Measurements from ENCODE around the gene OXCT1.

Gene OXCT1

GRCh38 chr5:41686191-41686590 is 184.0 kb downstream of the OXCT1 start:
- no peaks in the 10 kb centered on the region for H3K36me3 ChIP-seq (ENCODE audit: control insufficient read depth, insufficient read depth, low read length)
- no peak for DNase-seq (ENCODE audit: extremely low read depth, insufficient read length)
- no peaks in the 10 kb centered on the region; the same call in 1 of the 2 replicates for H3K27me3 ChIP-seq (replicated peaks; ENCODE audit: control insufficient read depth, insufficient read depth, low read length)
- no peak overlapping the region for H3K4me3 ChIP-seq (replicated peaks; ENCODE audit: low read depth, low read length)
- TF ChIP-seq CTCF (IDR thresholded peaks at IDR 0.05; ENCODE audit: insufficient read depth, low read length, poor library complexity, severe bottlenecking) = no peak

- Histone ChIP-seq H3K4me3 (replicated peaks; ENCODE audit: low read depth, low read length) (no peak overlapping the region), H3K36me3 (ENCODE audit: control insufficient read depth, insufficient read depth, low read length) (no peaks in the 10 kb centered on the region), H3K27me3 (replicated peaks; ENCODE audit: control insufficient read depth, insufficient read depth, low read length) (no peaks in the 10 kb centered on the region; the same call in 1 of the 2 replicates)
- DNase-seq (ENCODE audit: extremely low read depth, insufficient read length) = no peak
- TF ChIP-seq CTCF (IDR thresholded peaks at IDR 0.05; ENCODE audit: insufficient read depth, low read length, poor library complexity, severe bottlenecking) = no peak
Observed at GRCh38 chr5:41683181-41683580, 187.0 kb downstream of the OXCT1 start.

- no peak for DNase-seq (ENCODE audit: extremely low read depth, insufficient read length)
- Histone ChIP-seq H3K27me3 (replicated peaks; ENCODE audit: control insufficient read depth, insufficient read depth, low read length) (no peaks in the 10 kb centered on the region; the same call in 1 of the 2 replicates), H3K36me3 (ENCODE audit: control insufficient read depth, insufficient read depth, low read length) (no peaks in the 10 kb centered on the region), H3K4me3 (replicated peaks; ENCODE audit: low read depth, low read length) (no peak overlapping the region)
- no peak for TF ChIP-seq CTCF (IDR thresholded peaks at IDR 0.05; ENCODE audit: insufficient read depth, low read length, poor library complexity, severe bottlenecking)
Observed at GRCh38 chr5:41682641-41683040, 187.6 kb downstream of the OXCT1 start.

DNA sequence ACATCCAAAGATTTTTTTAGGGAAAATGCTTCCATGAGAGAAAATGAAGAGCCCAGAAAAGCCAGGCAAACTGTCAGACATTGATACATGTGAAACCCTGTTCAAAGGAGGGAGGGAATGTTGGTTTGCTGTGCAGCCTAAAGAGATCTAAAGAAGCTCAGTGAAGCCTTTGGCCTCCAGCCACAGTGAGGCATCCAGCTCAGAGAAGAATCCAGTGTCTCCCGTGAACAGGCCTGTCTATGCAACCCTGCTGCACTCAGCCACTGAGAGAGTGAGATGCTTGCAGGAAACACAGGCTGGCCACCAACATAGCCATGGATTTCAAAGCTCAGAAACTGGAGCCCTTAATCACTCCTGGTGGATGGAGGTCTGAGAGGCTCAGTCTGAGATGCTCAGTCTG is 188.4 kb downstream of the OXCT1 start:
- no peak for TF ChIP-seq CTCF (IDR thresholded peaks at IDR 0.05; ENCODE audit: insufficient read depth, low read length, poor library complexity, severe bottlenecking)
- no peak overlapping the region for H3K4me3 ChIP-seq (replicated peaks; ENCODE audit: low read depth, low read length)
- DNase-seq (ENCODE audit: extremely low read depth, insufficient read length) = no peak

More for the DNA sequence above, 188.4 kb downstream of the OXCT1 start:
- no peaks in the 10 kb centered on the region; the same call in 1 of the 2 replicates for H3K27me3 ChIP-seq (replicated peaks; ENCODE audit: control insufficient read depth, insufficient read depth, low read length)
- no peaks in the 10 kb centered on the region for H3K36me3 ChIP-seq (ENCODE audit: control insufficient read depth, insufficient read depth, low read length)

Measured in GM06990 (cell line).